Measurements from ENCODE around the gene ASRGL1. TPM values are rescaled to one million over a fixed set of nuclear protein-coding genes. Genes with fewer than 3 reads are reported as not detected.
"Not testable (repeated sequence)": the region's sequence is repeated elsewhere in the genome, so short reads cannot be mapped to it uniquely, and the experiment has no call there.

The ASRGL1 gene
- total RNA-seq, 6 experiments from 2014 or later = 1.8 to 28.5 (median 4.7) TPM

DNA sequence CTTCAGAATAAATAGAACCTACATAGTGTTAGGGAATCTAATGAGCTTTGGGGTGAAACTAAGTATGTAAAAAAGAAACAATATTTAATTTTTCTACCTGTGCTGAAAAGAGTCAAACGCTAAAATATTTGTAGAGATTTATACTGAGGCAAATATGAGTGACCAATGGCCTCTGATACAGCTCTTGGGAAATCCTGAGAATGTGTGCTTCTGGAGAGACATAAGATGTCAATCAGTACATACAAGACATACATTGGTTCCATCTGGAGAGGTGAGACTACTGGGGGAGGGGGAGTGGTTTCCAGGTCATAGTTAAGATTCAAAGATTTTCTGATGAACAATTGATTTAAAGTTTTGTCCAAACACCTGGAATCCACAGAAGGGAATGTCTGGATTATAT lies 970 bp downstream of the ASRGL1 start:
- H3K4me1 ChIP-seq = peaks cover 0 to 29% (median 3%) of the 10 kb centered on the region in 4 donors
- no peak overlapping the region for H3K27ac ChIP-seq
- no peaks in the 10 kb centered on the region for H3K9me3 ChIP-seq
- DNase-seq (no peak), ATAC-seq (no peak)
- peak overlapping the region in 2 of 3 donors; percentile 76 to 77 for H3K4me3 ChIP-seq
- WGBS (ENCODE audit: insufficient coverage, low coverage, low lambda C conversion rate, missing lambda C conversion rate) = 29% methylated on average over 1 of the region's 1 CpG
- H3K27me3 ChIP-seq = no peaks in the 10 kb centered on the region
- intact Hi-C loops (cut with DNase I) = no loop called here
- no peaks in the 10 kb centered on the region for H3K36me3 ChIP-seq
- TF ChIP-seq, protein P1, sequence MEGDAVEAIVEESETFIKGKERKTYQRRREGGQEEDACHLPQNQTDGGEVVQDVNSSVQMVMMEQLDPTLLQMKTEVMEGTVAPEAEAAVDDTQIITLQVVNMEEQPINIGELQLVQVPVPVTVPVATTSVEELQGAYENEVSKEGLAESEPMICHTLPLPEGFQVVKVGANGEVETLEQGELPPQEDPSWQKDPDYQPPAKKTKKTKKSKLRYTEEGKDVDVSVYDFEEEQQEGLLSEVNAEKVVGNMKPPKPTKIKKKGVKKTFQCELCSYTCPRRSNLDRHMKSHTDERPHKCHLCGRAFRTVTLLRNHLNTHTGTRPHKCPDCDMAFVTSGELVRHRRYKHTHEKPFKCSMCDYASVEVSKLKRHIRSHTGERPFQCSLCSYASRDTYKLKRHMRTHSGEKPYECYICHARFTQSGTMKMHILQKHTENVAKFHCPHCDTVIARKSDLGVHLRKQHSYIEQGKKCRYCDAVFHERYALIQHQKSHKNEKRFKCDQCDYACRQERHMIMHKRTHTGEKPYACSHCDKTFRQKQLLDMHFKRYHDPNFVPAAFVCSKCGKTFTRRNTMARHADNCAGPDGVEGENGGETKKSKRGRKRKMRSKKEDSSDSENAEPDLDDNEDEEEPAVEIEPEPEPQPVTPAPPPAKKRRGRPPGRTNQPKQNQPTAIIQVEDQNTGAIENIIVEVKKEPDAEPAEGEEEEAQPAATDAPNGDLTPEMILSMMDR (IDR thresholded peaks at IDR 0.05) = no peak
- no peak for TF ChIP-seq POLR2A (IDR thresholded peaks at IDR 0.05)

DNA sequence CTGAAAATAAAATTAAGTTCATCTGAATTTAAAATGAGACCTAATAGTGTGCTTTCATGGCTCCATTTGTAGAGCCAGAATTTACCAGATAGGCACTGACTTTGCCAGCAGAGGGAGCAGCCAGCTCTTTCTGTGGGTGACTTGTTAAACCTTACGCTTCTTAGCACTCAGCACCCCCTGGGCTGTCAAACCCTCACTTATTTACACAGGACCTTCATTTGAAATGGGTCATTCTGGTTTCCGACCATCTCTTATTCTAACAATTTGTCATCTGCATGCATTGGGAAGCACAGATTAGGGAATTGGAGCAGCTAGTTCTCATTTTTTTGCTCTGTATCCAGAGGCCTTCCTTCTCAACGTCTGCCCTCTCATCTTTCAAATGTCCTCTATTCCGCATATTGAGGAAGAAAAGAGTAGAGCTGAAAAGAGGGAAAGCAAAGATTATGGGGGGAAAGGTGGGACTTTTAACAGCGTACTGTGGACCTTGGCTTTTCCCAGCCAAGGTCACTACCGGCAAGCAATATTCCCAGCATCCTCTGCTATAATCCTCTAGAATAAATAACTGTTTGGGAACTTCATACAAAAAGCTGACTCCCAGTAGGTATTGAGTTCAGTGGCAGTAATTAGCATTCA lies 3.1 kb downstream of the ASRGL1 start:
- intact Hi-C loops (cut with DNase I) = no loop called here
- peak; percentile 51 to 61 (median 59) for DNase-seq
- peaks cover 0 to 29% (median 3%) of the 10 kb centered on the region in 4 donors for H3K4me1 ChIP-seq
- no peak overlapping the region for H3K4me3 ChIP-seq
- peak overlapping the region in 1 of 3 donors; percentile 21 for H3K27ac ChIP-seq
- H3K27me3 ChIP-seq = no peaks in the 10 kb centered on the region
- H3K9me3 ChIP-seq = no peaks in the 10 kb centered on the region
- ATAC-seq = peak; percentile 53 to 81 (median 72)
- WGBS (ENCODE audit: insufficient coverage, low coverage, low lambda C conversion rate, missing lambda C conversion rate) = 22% methylated on average over 6 of the region's 6 CpGs
- no peaks in the 10 kb centered on the region for H3K36me3 ChIP-seq
- TF ChIP-seq, protein P1 (IDR thresholded peaks at IDR 0.05) = peak; percentile 53 to 76 (median 66)
- no peak for TF ChIP-seq POLR2A (IDR thresholded peaks at IDR 0.05)

GRCh38 chr11:62341588-62341987 lies 4.3 kb downstream of the ASRGL1 start:
- intact Hi-C loops (cut with DNase I) = no loop called here
- no peak overlapping the region for H3K27ac ChIP-seq

GRCh38 chr11:62343646-62344190 lies 6.5 kb downstream of the ASRGL1 start:
- intact Hi-C loops (cut with DNase I); H3K9me3 ChIP-seq; DNase-seq; H3K4me3 ChIP-seq; H3K27me3 ChIP-seq; H3K27ac ChIP-seq; H3K36me3 ChIP-seq; ATAC-seq: not testable (repeated sequence)
- 84% methylated on average over 5 of the region's 7 CpGs for WGBS (ENCODE audit: insufficient coverage, low coverage, low lambda C conversion rate, missing lambda C conversion rate)
- H3K4me1 ChIP-seq = peaks cover 0 to 21% (median 3%) of the 10 kb centered on the region in 4 donors

More at GRCh38 chr11:62341588-62341987, 4.3 kb downstream of the ASRGL1 start:
- 59% methylated on average over 4 of the region's 4 CpGs for WGBS (ENCODE audit: insufficient coverage, low coverage, low lambda C conversion rate, missing lambda C conversion rate)
- DNase-seq (no peak), ATAC-seq (no peak)
- peaks cover 0 to 29% (median 3%) of the 10 kb centered on the region in 4 donors for H3K4me1 ChIP-seq
- no peak overlapping the region for H3K4me3 ChIP-seq
- no peaks in the 10 kb centered on the region for H3K36me3 ChIP-seq
- H3K9me3 ChIP-seq = no peaks in the 10 kb centered on the region
- TF ChIP-seq POLR2A (IDR thresholded peaks at IDR 0.05) = no peak
- TF ChIP-seq, protein P1 (IDR thresholded peaks at IDR 0.05) = no peak
- no peaks in the 10 kb centered on the region for H3K27me3 ChIP-seq

DNA sequence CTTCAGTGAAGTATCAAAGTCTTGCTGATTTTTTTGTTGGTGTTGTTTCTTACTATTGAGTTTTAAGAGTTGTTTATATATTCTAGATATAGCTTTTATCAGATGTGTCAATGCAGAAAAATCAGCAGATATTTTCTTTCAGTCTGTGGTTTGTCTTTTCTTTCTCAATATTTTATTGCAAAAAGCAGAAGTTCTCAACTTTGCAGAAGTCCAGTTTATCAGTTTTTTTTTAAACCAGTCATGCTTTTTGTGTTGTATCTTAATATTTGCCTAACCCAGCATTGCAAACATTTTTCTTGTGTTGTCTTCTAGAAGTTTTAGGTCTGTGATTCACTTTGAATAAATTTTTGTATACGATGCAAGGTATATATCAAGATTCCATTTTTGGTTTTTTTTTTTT lies 7.0 kb downstream of the ASRGL1 start:
- Histone ChIP-seq H3K4me1 (peaks cover 0 to 17% (median 3%) of the 10 kb centered on the region in 4 donors), H3K4me3 (no peak overlapping the region), H3K27ac (no peak overlapping the region), H3K27me3 (no peaks in the 10 kb centered on the region), H3K36me3 (no peaks in the 10 kb centered on the region), H3K9me3 (no peaks in the 10 kb centered on the region)
- ATAC-seq = no peak
- intact Hi-C loops (cut with DNase I) = no loop called here
- DNase-seq = no peak
- 68% methylated on average over 1 of the region's 1 CpG for WGBS (ENCODE audit: insufficient coverage, low coverage, low lambda C conversion rate, missing lambda C conversion rate)
- TF ChIP-seq POLR2A (IDR thresholded peaks at IDR 0.05) = no peak
- TF ChIP-seq, protein P1 (IDR thresholded peaks at IDR 0.05) = no peak
